Left ventricle myocardium inferior (tissue), 1 donor: ENCODE results near the gene SCRN2. TPM values are rescaled to one million over a fixed set of nuclear protein-coding genes. Genes with fewer than 3 reads are reported as not detected.
A peak's percentile ranks its signal among the peaks of the same experiment; 100 is the strongest.

Experiments used
- DNase-seq: peaks from one replicate; pipeline ENCODE4 v3.0.0-alpha.2; 2020
- H3K27ac ChIP-seq: fragments of 200-600 bp; replicated peaks from 2 replicates; pipeline ENCODE4 v1.8.0; 2021
- H3K27me3 ChIP-seq: fragments of 200-600 bp; 2 replicates; pipeline ENCODE4 v1.8.0; 2021; ENCODE audit warnings: low read depth
- H3K36me3 ChIP-seq: fragments of 200-600 bp; 2 replicates; pipeline ENCODE4 v1.8.0; 2021
- H3K4me1 ChIP-seq: fragments of 200-600 bp; 2 replicates; pipeline ENCODE4 v1.8.0; 2021
- H3K4me3 ChIP-seq: fragments of 200-600 bp; 2 replicates; pipeline ENCODE4 v1.8.0; 2021; ENCODE audit warnings: mild to moderate bottlenecking, moderate library complexity
- H3K9me3 ChIP-seq: fragments of 200-600 bp; replicated peaks from 2 replicates; pipeline ENCODE4 v1.8.0; 2021
- CTCF ChIP-seq: fragments of 200-600 bp; IDR thresholded peaks from 2 replicates; pipeline ENCODE4 v1.8.0; 2021; ENCODE audit warnings: antibody characterized with exemption, mild to moderate bottlenecking, borderline replicate concordance
- intact Hi-C: fragments of 100-400 bp; cut with micrococcal nuclease; formaldehyde crosslinking; loops from one replicate; pipeline ENCODE4 v1.11.0; 2022
- total RNA-seq: library from RNA; stranded (reverse); fragmentation: NEBNext Ultra II Directional; extraction: Animal tissue kit (Norgen Biotek cat#: 25700); gene quantifications from one replicate; pipeline ENCODE4 v1.2.1, GENCODE V29; 2021
- donor health status: DM: no; HTN: yes; CAD: no; lungs with severe emphysema.

SCRN2 gene
- total RNA-seq, 1 donor from 2014 or later, result 27.1 TPM

GRCh38 chr17:47797797-47798196, 43.3 kb downstream of the SCRN2 start:
- Histone ChIP-seq H3K4me3 (no peak overlapping the region), H3K27me3 (peaks cover 51% of the 10 kb centered on the region), H3K4me1 (no peaks in the 10 kb centered on the region), H3K27ac (no peak overlapping the region), H3K9me3 (no peaks in the 10 kb centered on the region), H3K36me3 (no peaks in the 10 kb centered on the region)
- no peak for TF ChIP-seq CTCF
- intact Hi-C loops, result no loop called here
- no peak for DNase-seq

- no peaks in the 10 kb centered on the region for H3K36me3 ChIP-seq
- TF ChIP-seq CTCF, result no peak
- DNase-seq, result no peak
- H3K4me3 ChIP-seq, result no peak overlapping the region
- no peak overlapping the region for H3K27ac ChIP-seq
- intact Hi-C loops, result no loop called here
- H3K27me3 ChIP-seq, result peaks cover 91% of the 10 kb centered on the region
- H3K9me3 ChIP-seq, result no peaks in the 10 kb centered on the region
- peaks cover 10% of the 10 kb centered on the region for H3K4me1 ChIP-seq
Measured at GRCh38 chr17:47792979-47793378, 48.1 kb downstream of the SCRN2 start.

GRCh38 chr17:47792457-47792856, 48.6 kb downstream of the SCRN2 start:
- Histone ChIP-seq H3K4me3 (no peak overlapping the region), H3K27ac (no peak overlapping the region), H3K4me1 (peaks cover 10% of the 10 kb centered on the region), H3K36me3 (no peaks in the 10 kb centered on the region), H3K27me3 (peaks cover 96% of the 10 kb centered on the region), H3K9me3 (no peaks in the 10 kb centered on the region)
- DNase-seq, result no peak
- intact Hi-C loops, result no loop called here
- TF ChIP-seq CTCF, result no peak

- H3K9me3 ChIP-seq, result no peaks in the 10 kb centered on the region
- no peak for TF ChIP-seq CTCF
- H3K4me3 ChIP-seq, result no peak overlapping the region
- intact Hi-C loops, result no loop called here
- H3K36me3 ChIP-seq, result no peaks in the 10 kb centered on the region
- peaks cover 99% of the 10 kb centered on the region for H3K27me3 ChIP-seq
- peaks cover 10% of the 10 kb centered on the region for H3K4me1 ChIP-seq
- no peak overlapping the region for H3K27ac ChIP-seq
- no peak for DNase-seq
Measured at GRCh38 chr17:47791025-47791424, 50.0 kb downstream of the SCRN2 start.

GRCh38 chr17:47789611-47790561, 51.2 kb downstream of the SCRN2 start:
- peak; percentile 64 for TF ChIP-seq CTCF
- H3K9me3 ChIP-seq, result no peaks in the 10 kb centered on the region
- peak overlapping the region; percentile 63 for H3K4me3 ChIP-seq
- peaks cover 10% of the 10 kb centered on the region for H3K4me1 ChIP-seq
- H3K27me3 ChIP-seq, result peaks cover 100% of the 10 kb centered on the region
- H3K27ac ChIP-seq, result no peak overlapping the region
- peak; percentile 47 for DNase-seq
- intact Hi-C loops, result no loop called here
- no peaks in the 10 kb centered on the region for H3K36me3 ChIP-seq

Other genes starting within 250 kb of the SCRN2 start
- 173 TPM for gene KPNB1, start 191.4 kb downstream of the SCRN2 start, total RNA-seq
- gene TBKBP1, start 147.1 kb downstream of the SCRN2 start, total RNA-seq, result 14.8 TPM
- gene TBX21, start 108.0 kb downstream of the SCRN2 start, total RNA-seq, result 0.25 TPM
- gene OSBPL7, start 19.5 kb downstream of the SCRN2 start, total RNA-seq, result 4.4 TPM
- 60.5 TPM for gene MRPL10, start 9.7 kb downstream of the SCRN2 start, total RNA-seq
- 0.63 TPM for gene LRRC46, start 9.6 kb downstream of the SCRN2 start, total RNA-seq
- 0.16 TPM for gene SP6, start 9.9 kb upstream of the SCRN2 start, total RNA-seq
- gene SP2, start 55.0 kb upstream of the SCRN2 start, total RNA-seq, result 13.9 TPM
- gene PNPO, start 100.3 kb upstream of the SCRN2 start, total RNA-seq, result 25.3 TPM
- gene PRR15L, start 116.6 kb upstream of the SCRN2 start, total RNA-seq, result 0.14 TPM
- gene CDK5RAP3, start 129.8 kb upstream of the SCRN2 start, total RNA-seq, result 50.1 TPM
- gene COPZ2, start 196.5 kb upstream of the SCRN2 start, total RNA-seq, result 50.6 TPM
- gene NFE2L1, start 207.1 kb upstream of the SCRN2 start, total RNA-seq, result 895 TPM